Activated gamma-delta T cell treated with anti-CD3 and anti-CD28 coated beads, Interleukin-2, amount 50 U/mL, for 16 hours (primary cell): ENCODE results near the gene GK.
A peak's percentile ranks its signal among the peaks of the same experiment; 100 is the strongest.
"Not testable (repeated sequence)": the region's sequence is repeated elsewhere in the genome, so short reads cannot be mapped to it uniquely, and the experiment has no call there.

Experiments used
- DNase-seq: peaks from one replicate; pipeline ENCODE4 v3.0.0-alpha.2; 2020; ENCODE audit warnings: low read depth

GK gene

DNA sequence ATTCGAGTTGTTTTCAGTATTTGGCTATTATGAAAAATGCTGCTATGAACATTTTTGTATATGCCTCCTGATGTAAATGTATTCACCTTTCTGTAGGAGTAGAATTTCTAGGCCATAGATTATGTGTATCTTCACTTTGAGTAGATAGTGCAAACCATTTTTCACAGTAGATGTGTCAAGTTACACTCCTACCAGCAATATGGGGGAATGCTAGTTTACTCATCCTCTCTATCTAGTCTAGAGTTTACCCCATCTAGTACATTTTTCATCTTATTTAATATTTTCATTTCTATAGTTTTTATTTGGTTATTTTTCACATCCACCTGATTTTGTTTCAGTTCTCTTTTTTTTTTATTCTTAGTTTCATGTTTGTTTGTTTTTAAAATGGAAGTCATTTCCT, 59.0 kb downstream of the GK start:
- no peak for DNase-seq

GRCh38 chrX:30713061-30713525, 59.9 kb downstream of the GK start:
- DNase-seq, result no peak

GRCh38 chrX:30714138-30714537, 60.9 kb downstream of the GK start:
- DNase-seq, result no peak

- DNase-seq, result no peak
Measured at GRCh38 chrX:30715976-30716375, 62.8 kb downstream of the GK start.

GRCh38 chrX:30733852-30734660, 80.8 kb downstream of the GK start:
- no peak for DNase-seq

DNA sequence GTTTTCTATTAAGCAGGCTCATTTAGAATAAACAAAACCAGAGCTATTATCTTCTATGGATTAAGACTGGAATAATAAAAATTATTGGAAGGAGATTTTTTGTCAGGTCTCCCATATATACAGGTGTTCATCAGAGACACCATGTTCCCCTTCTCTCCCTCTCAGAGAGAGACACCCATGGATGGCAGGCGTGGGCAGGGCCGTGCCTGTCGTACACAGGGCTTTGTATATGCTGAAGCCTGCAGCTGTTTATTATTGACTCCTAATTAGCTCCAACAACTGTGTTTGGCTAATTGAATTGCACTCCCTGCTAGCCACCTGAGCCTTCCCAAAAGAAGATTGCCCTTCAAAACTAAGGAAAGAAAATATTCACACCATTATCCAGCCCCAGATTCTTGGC, 81.6 kb downstream of the GK start:
- DNase-seq, result no peak

- peak; percentile 49 for DNase-seq
Measured at GRCh38 chrX:30735839-30736238, 82.6 kb downstream of the GK start.

DNA sequence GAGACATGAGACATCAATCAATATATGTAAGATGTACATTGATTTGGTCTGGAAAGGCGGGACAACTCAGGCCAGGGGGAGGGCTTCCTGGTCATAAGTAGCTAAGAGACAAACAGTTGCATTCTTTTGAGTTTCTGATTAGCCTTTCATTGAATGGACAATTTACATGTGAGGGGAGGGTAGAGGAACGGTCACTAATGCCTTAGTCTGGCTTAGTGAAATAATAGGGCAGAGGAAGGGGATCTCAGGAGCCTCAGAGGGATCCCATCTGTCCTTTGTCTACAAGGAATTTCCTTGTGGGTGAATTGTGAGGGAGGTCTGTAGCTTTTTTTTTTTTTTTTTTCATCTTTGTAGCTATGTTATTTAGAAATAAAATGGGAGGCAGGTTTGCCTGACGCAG, 88.3 kb downstream of the GK start:
- DNase-seq, result no peak

DNA sequence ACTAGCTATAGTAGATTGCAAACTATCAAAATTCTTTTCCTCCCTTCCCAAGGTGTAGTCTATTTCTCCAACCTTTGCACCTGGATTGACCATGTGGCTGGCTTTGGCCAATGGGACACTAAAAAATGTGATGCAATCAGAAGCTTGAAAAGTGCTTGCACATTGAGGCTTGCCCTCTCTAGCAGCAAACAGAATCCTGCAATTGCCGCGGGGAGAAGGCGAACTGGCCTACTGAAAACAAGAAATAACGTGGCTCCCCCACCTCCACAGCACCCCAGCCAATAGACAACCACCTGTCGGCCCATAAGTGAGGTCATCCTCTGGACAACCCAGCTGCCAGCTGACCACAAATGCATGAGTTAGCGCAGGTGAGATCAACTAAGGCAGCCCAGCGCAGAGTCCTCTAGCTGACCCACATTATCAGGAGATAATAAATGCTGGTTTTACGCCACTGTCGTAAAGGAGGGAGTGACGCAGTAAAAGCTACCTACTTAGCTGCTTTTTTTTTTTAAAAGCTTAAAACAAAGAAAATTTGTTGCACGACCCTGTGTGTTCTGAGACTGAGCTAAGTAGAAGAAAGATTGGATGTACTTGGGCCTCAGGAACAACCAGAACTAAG, 95.2 kb downstream of the GK start:
- DNase-seq, result no peak

DNA sequence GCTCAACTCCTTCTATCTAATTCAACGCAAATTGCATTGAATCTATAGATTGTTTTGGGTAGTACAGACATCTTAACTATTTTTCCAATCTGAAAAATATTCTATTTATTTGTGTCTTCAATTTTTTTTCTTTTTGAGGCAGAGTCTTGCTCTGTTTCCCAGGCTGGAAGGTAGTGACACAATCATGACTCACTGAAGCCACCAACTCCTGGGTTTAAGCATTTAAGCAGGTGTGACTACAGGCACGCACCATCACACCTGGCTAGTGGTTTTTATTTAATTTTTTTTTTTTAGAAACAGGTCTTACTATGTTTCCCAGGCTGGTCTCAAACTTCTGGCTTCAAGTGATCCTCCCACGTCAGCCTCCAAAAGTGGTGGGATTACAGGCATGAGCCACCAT, 98.3 kb downstream of the GK start:
- DNase-seq, result no peak

DNA sequence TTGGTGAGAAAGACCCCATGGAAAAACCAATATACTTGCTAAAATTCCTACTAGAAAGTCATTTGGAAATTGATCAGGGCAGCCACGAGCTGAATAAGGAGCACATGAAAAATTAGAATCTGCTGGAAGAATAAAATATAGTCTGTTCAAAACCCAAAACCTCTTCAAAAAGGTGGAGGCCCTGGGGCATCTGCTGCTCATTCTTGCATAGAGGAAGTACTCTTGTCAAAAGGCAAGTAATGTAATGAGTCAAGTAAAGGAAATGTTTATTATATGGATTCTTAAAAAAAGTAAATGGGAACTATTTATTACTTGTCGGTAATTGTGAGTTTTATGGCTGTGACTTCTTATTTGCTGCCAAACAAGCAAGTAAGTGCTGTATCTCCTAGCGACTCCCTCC, 109.5 kb downstream of the GK start:
- DNase-seq, result no peak

- DNase-seq, result not testable (repeated sequence)
Measured at GRCh38 chrX:30773764-30774163, 120.5 kb downstream of the GK start.

DNA sequence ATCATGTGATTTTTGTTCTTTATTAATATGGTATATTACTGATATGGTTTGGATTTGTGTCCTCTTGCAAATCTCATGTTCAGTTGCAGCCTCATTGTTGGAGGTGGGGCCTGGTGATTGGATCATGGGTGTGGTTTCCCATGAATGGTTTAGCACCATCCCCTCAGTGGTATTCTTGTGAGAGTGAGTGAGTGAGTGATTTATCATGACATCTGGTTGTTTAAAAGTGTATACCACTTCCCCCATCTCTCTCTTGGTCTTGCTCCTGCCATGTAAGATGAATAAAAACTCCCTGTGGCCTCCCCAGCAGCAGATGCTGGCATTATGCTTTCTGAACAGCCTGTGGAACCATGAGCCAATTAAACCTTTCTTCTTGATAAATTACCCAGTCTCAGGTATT, 124.4 kb downstream of the GK start:
- no peak for DNase-seq

- no peak for DNase-seq
Measured at GRCh38 chrX:30779453-30780030, 126.3 kb downstream of the GK start.
